A673 (cell line): ENCODE results near the gene GPR89A. TPM values are rescaled to one million over a fixed set of nuclear protein-coding genes. Genes with fewer than 3 reads are reported as not detected.

Experiments used
- BruUV-seq: library from RNA; stranded (reverse); fragments of 400-500 nt; replicated peaks from 2 replicates; lab custom pipeline; 2021; lab: Mats Ljungman, UMichigan
- CTCF ChIA-PET: fragments of 300-600 bp; sonication (Branson Sonifier 250); formaldehyde crosslinking; loops from one replicate; lab custom pipeline; 2022; ENCODE audit warnings: antibody characterized with exemption; lab: Charles Lee
- POLR2A ChIA-PET: fragments of 300-600 bp; sonication (Branson Sonifier 250); formaldehyde crosslinking; loops from one replicate; lab custom pipeline; 2022; ENCODE audit warnings: antibody characterized with exemption; ENCODE audit not compliant: low non-redundant PET; lab: Charles Lee
- DNase-seq: peaks from one replicate; pipeline ENCODE4 v3.0.0-alpha.2; 2015; ENCODE audit warnings: low spot score
- H3K27ac ChIP-seq: fragments of 200-600 bp; sonication (generic); 2 replicates; pipeline ENCODE4 v1.5.1; 2016; ENCODE audit warnings: mixed run types, low read depth, mild to moderate bottlenecking, mixed read lengths, antibody characterized with exemption, low read length; ENCODE audit not compliant: poor library complexity, severe bottlenecking
- H3K27me3 ChIP-seq: fragments of 200-600 bp; sonication (generic); replicated peaks from 2 replicates; pipeline ENCODE4 v1.6.1; 2017; ENCODE audit warnings: mixed run types, low read depth, mild to moderate bottlenecking, mixed read lengths, antibody characterized with exemption, low read length; ENCODE audit not compliant: insufficient read depth, poor library complexity
- H3K36me3 ChIP-seq: fragments of 200-600 bp; sonication (generic); 2 replicates; pipeline ENCODE4 v1.6.1; 2016; ENCODE audit warnings: mixed run types, mild to moderate bottlenecking, mixed read lengths, antibody characterized with exemption, low read length; ENCODE audit not compliant: insufficient read depth, poor library complexity, severe bottlenecking
- H3K4me1 ChIP-seq: fragments of 200-600 bp; sonication (generic); 2 replicates; pipeline ENCODE4 v1.6.1; 2017; ENCODE audit warnings: mixed run types, mild to moderate bottlenecking, mixed read lengths, antibody characterized with exemption, low read length; ENCODE audit not compliant: insufficient read depth, poor library complexity, severe bottlenecking
- H3K4me3 ChIP-seq: fragments of 200-600 bp; sonication (generic); 2 replicates; pipeline ENCODE4 v1.5.1; 2016; ENCODE audit warnings: low read depth, mixed run types, mild to moderate bottlenecking, mixed read lengths, low read length; ENCODE audit not compliant: poor library complexity, severe bottlenecking
- H3K9me3 ChIP-seq: fragments of 200-600 bp; sonication (generic); 2 replicates; pipeline ENCODE4 v1.6.1; 2016; ENCODE audit warnings: mixed run types, low read depth, mild to moderate bottlenecking, mixed read lengths, antibody characterized with exemption, low read length; ENCODE audit not compliant: poor library complexity, severe bottlenecking
- EZH2 ChIP-seq: fragments of 200-600 bp; sonication (generic); IDR thresholded peaks from 2 replicates; pipeline ENCODE4 v1.6.1; 2017; ENCODE audit warnings: borderline replicate concordance, low read depth, mild to moderate bottlenecking, mixed read lengths, antibody characterized with exemption, low read length; ENCODE audit not compliant: poor library complexity, severe bottlenecking
- intact Hi-C: fragments of 100-400 bp; cut with micrococcal nuclease; formaldehyde crosslinking; loops from one replicate; pipeline ENCODE4 v1.10.0; 2022; ENCODE audit not compliant: unreplicated experiment
- total RNA-seq: library from RNA; stranded (reverse); gene quantifications from 2 replicates; pipeline ENCODE4 v1.2.3, GENCODE V29; 2021
- TF ChIP-seq, protein P1 (sequence below): fragments of 300-800, 200-600 bp; sonication (generic); conservative IDR thresholded peaks from 2 replicates; pipeline ENCODE4 v1.5.1; 2017; ENCODE audit warnings: low read depth, mild to moderate bottlenecking, antibody characterized with exemption, low read length, moderate library complexity, mixed read lengths

GPR89A gene
- total RNA-seq, 1 experiment from 2014 or later, result 31.3 TPM

DNA sequence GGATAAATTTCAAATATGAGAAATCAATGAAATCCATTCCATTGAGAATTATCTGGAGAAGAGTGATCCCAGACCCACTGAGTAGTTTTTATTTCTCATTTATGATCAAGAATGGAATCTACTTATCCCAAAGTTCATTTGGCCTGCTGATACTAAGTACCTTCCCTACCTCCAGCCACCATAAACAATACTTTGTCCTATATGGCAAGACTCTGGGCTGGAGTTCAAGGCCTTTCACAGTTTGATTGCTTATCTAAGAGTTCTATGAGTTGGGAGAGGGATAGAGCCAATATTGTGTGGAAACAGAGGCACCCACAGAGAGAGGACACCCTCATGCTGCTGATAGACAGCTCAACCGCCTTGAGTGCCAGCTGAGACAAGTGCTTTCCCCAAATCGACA, 94.3 kb downstream of the GPR89A start:
- intact Hi-C loops, result no loop called here
- Histone ChIP-seq H3K4me1 (no peaks in the 10 kb centered on the region), H3K4me3 (no peak overlapping the region), H3K27ac (no peak overlapping the region), H3K9me3 (no peaks in the 10 kb centered on the region), H3K36me3 (no peaks in the 10 kb centered on the region), H3K27me3 (no peaks in the 10 kb centered on the region)
- DNase-seq, result no peak
- TF ChIP-seq, protein P1, sequence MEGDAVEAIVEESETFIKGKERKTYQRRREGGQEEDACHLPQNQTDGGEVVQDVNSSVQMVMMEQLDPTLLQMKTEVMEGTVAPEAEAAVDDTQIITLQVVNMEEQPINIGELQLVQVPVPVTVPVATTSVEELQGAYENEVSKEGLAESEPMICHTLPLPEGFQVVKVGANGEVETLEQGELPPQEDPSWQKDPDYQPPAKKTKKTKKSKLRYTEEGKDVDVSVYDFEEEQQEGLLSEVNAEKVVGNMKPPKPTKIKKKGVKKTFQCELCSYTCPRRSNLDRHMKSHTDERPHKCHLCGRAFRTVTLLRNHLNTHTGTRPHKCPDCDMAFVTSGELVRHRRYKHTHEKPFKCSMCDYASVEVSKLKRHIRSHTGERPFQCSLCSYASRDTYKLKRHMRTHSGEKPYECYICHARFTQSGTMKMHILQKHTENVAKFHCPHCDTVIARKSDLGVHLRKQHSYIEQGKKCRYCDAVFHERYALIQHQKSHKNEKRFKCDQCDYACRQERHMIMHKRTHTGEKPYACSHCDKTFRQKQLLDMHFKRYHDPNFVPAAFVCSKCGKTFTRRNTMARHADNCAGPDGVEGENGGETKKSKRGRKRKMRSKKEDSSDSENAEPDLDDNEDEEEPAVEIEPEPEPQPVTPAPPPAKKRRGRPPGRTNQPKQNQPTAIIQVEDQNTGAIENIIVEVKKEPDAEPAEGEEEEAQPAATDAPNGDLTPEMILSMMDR, result no peak
- TF ChIP-seq EZH2, result no peak
- ChIA-PET POLR2A (no interaction called here), CTCF (no interaction called here)
- no TSS peak for BruUV-seq

DNA sequence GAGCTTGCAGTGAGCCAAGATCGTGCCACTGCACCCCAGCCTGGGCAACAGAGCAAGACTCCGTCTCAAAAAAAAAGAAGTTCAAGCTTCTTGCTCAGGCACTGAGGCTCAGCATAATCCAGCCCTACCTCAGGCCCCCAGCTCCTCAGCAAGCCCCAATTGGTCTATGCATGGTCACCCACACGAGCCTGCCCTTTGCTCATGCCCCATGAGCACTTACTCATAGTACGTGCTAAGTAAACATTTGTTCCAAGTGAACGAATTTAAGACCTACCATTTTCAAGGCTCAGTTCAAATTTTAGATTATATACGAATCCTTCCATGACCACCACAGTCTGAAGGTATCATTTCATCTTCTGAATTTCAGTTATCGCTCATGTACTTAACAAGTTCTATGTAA, 95.0 kb downstream of the GPR89A start:
- no TSS peak for BruUV-seq
- no peaks in the 10 kb centered on the region for H3K36me3 ChIP-seq
- no peak overlapping the region for H3K4me3 ChIP-seq
- intact Hi-C loops, result no loop called here
- no peak for DNase-seq
- ChIA-PET POLR2A (no interaction called here), CTCF (no interaction called here)
- no peak for TF ChIP-seq EZH2
- TF ChIP-seq, protein P1, result no peak
- H3K27me3 ChIP-seq, result no peaks in the 10 kb centered on the region
- H3K9me3 ChIP-seq, result no peaks in the 10 kb centered on the region
- H3K4me1 ChIP-seq, result no peaks in the 10 kb centered on the region
- H3K27ac ChIP-seq, result no peak overlapping the region

DNA sequence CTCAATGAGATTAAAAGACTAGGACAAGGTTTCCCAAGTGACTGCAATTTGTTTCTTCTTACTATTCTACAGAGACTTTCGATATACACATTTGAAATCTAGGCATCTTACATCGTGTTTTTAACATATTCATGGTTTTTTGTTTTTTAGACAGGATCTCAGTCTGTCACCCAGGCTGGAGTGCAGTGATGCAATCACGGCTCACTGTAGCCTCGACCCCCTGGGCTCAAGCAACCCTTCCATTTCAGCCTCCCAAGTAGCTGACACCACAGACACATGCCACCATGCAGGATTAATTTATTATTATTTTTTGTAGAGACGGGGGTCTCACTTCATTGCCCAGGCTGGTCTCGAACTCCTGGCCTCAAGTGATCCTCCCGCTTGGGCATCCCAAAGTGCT, 97.8 kb downstream of the GPR89A start:
- Histone ChIP-seq H3K36me3 (no peaks in the 10 kb centered on the region), H3K27ac (no peak overlapping the region), H3K4me3 (no peak overlapping the region), H3K9me3 (no peaks in the 10 kb centered on the region), H3K27me3 (no peaks in the 10 kb centered on the region), H3K4me1 (no peaks in the 10 kb centered on the region)
- no peak for TF ChIP-seq EZH2
- TF ChIP-seq, protein P1, result no peak
- POLR2A ChIA-PET, result no interaction called here
- no peak for DNase-seq
- CTCF ChIA-PET, result no interaction called here
- BruUV-seq, result no TSS peak
- intact Hi-C loops, result no loop called here
